Thyroid gland (tissue), 4 donors: ENCODE results near the gene RPL6. TPM values are rescaled to one million over a fixed set of nuclear protein-coding genes. Genes with fewer than 3 reads are reported as not detected.

Source experiments
- DNase-seq, 2 donors: peaks; one replicate each; pipeline ENCODE4 v3.0.0-alpha.2; 2019
- H3K27ac ChIP-seq, 3 donors: fragments of 200-600 bp; sonication (generic); 1 replicate in 2 of 3; 2 replicates in 1 of 3; pipeline ENCODE4 v1.5.1; 2016 to 2019; ENCODE audit warnings: mild to moderate bottlenecking in 1 of 3, moderate library complexity in 1 of 3
- H3K27me3 ChIP-seq: fragments of 200-600 bp; sonication (generic); one replicate; pipeline ENCODE4 v1.5.1; 2019
- H3K36me3 ChIP-seq, 2 donors: fragments of 200-600 bp; sonication (generic); one replicate each; pipeline ENCODE4 v1.5.1; 2016 to 2019
- H3K4me1 ChIP-seq, 2 donors: fragments of 200-600 bp; sonication (generic); one replicate each; pipeline ENCODE4 v1.5.1; 2017 to 2019
- H3K4me3 ChIP-seq, 3 donors: fragments of 200-600 bp; sonication (generic); replicated peaks in 1 of 3; 1 replicate in 2 of 3; 2 replicates in 1 of 3; pipeline ENCODE4 v1.5.1; 2016; ENCODE audit warnings: mild to moderate bottlenecking in 1 of 3
- H3K9me3 ChIP-seq: fragments of 200-600 bp; sonication (generic); one replicate; pipeline ENCODE4 v1.5.1; 2017
- CTCF ChIP-seq, 6 experiments: fragments of 200-600 bp in 3 of 6; fragments of 450-650 bp in 3 of 6; sonication (generic) in 3 of 6; IDR thresholded peaks; one replicate each; pipeline ENCODE4 v1.5.1; 2016 to 2019; ENCODE audit warnings: antibody characterized with exemption in 6 of 6, mild to moderate bottlenecking in 2 of 6, inconsistent platforms in 1 of 6, moderate library complexity in 1 of 6
- POLR2A ChIP-seq, 2 donors: fragments of 450-650 bp; IDR thresholded peaks; one replicate each; pipeline ENCODE4 v1.6.1; 2017; ENCODE audit warnings: antibody characterized with exemption in 2 of 2, mild to moderate bottlenecking in 2 of 2, moderate library complexity in 1 of 2
- WGBS, 2 donors: methylation state at CpG; one replicate each; pipeline ENCODE4 v1.1.5; 2017; 5-methylcytosine and 5-hydroxymethylcytosine counted together
- intact Hi-C: fragments of 100-400 bp; cut with DNase I; formaldehyde crosslinking; loops from one replicate; pipeline ENCODE4 v1.15.1; 2023
- total RNA-seq, 4 donors: library from RNA; depleted of rRNA; stranded (reverse); fragments of >200 nt; gene quantifications; one replicate each; pipeline ENCODE4 v1.2.3, GENCODE V29; 2016

The RPL6 gene
- total RNA-seq, 4 donors from 2014 or later, result 1,041 to 1,517 (median 1,257) TPM

GRCh38 chr12:112368856-112369255 lies 40.5 kb downstream of the RPL6 start:
- no peaks in the 10 kb centered on the region for H3K9me3 ChIP-seq
- H3K27me3 ChIP-seq, result no peaks in the 10 kb centered on the region
- peaks cover 8 to 48% of the 10 kb centered on the region in 2 donors for H3K4me1 ChIP-seq
- H3K4me3 ChIP-seq, result no peak overlapping the region
- 52 to 53% methylated on average over 6 of the region's 6 CpGs for WGBS, 2 donors
- intact Hi-C loops, result no loop called here
- no peak overlapping the region for H3K27ac ChIP-seq
- no peak for TF ChIP-seq POLR2A (IDR thresholded peaks at IDR 0.05)
- TF ChIP-seq CTCF (IDR thresholded peaks at IDR 0.05), result no peak
- no peak for DNase-seq
- no peaks in the 10 kb centered on the region for H3K36me3 ChIP-seq

- no peaks in the 10 kb centered on the region for H3K36me3 ChIP-seq
- TF ChIP-seq CTCF (IDR thresholded peaks at IDR 0.05) (no peak), POLR2A (IDR thresholded peaks at IDR 0.05) (no peak)
- 82 to 88% methylated on average over 3 of the region's 3 CpGs for WGBS, 2 donors
- no peak overlapping the region for H3K4me3 ChIP-seq
- H3K4me1 ChIP-seq, result peaks cover 8 to 48% of the 10 kb centered on the region in 2 donors
- no peak for DNase-seq
- intact Hi-C loops, result no loop called here
- no peaks in the 10 kb centered on the region for H3K27me3 ChIP-seq
- no peaks in the 10 kb centered on the region for H3K9me3 ChIP-seq
- H3K27ac ChIP-seq, result no peak overlapping the region
Observed at GRCh38 chr12:112367965-112368364, 41.4 kb downstream of the RPL6 start.

- TF ChIP-seq CTCF (IDR thresholded peaks at IDR 0.05), result no peak
- TF ChIP-seq POLR2A (IDR thresholded peaks at IDR 0.05), result no peak
- DNase-seq, result no peak
- WGBS, 2 donors, result 93 to 95% methylated on average over 3 of the region's 3 CpGs
- peaks cover 3 to 31% of the 10 kb centered on the region in 2 donors for H3K4me1 ChIP-seq
- H3K9me3 ChIP-seq, result no peaks in the 10 kb centered on the region
- intact Hi-C loops, result no loop called here
- H3K4me3 ChIP-seq, result no peak overlapping the region
- H3K36me3 ChIP-seq, result no peaks in the 10 kb centered on the region
- H3K27me3 ChIP-seq, result no peaks in the 10 kb centered on the region
- peak overlapping the region in 1 of 3 donors; percentile 29 for H3K27ac ChIP-seq
Observed at GRCh38 chr12:112362310-112362709, 47.1 kb downstream of the RPL6 start.

- H3K4me1 ChIP-seq, result peaks cover 3 to 31% of the 10 kb centered on the region in 2 donors
- no peaks in the 10 kb centered on the region for H3K27me3 ChIP-seq
- TF ChIP-seq CTCF (IDR thresholded peaks at IDR 0.05) (no peak), POLR2A (IDR thresholded peaks at IDR 0.05) (no peak)
- H3K36me3 ChIP-seq, result no peaks in the 10 kb centered on the region
- intact Hi-C loops, result no loop called here
- 93 to 94% methylated on average over 4 of the region's 4 CpGs for WGBS, 2 donors
- no peak overlapping the region for H3K4me3 ChIP-seq
- H3K27ac ChIP-seq, result no peak overlapping the region
- DNase-seq, result no peak
- no peaks in the 10 kb centered on the region for H3K9me3 ChIP-seq
Observed at GRCh38 chr12:112361271-112361670, 48.1 kb downstream of the RPL6 start.

GRCh38 chr12:112359290-112359689 lies 50.1 kb downstream of the RPL6 start:
- intact Hi-C loops, result no loop called here
- no peaks in the 10 kb centered on the region for H3K27me3 ChIP-seq
- no peak for TF ChIP-seq POLR2A (IDR thresholded peaks at IDR 0.05)
- no peak for TF ChIP-seq CTCF (IDR thresholded peaks at IDR 0.05)
- no peaks in the 10 kb centered on the region for H3K9me3 ChIP-seq
- no peak overlapping the region for H3K27ac ChIP-seq
- no peak for DNase-seq
- no peaks in the 10 kb centered on the region for H3K36me3 ChIP-seq
- WGBS, 2 donors, result 95 to 99% methylated on average over 4 of the region's 4 CpGs
- no peak overlapping the region for H3K4me3 ChIP-seq
- H3K4me1 ChIP-seq, result peaks cover 3 to 18% of the 10 kb centered on the region in 2 donors
